ENCODE data around the gene RAB22A.
"Not testable (repeated sequence)": the region's sequence is repeated elsewhere in the genome, so short reads cannot be mapped to it uniquely, and the experiment has no call there.

RAB22A gene

DNA sequence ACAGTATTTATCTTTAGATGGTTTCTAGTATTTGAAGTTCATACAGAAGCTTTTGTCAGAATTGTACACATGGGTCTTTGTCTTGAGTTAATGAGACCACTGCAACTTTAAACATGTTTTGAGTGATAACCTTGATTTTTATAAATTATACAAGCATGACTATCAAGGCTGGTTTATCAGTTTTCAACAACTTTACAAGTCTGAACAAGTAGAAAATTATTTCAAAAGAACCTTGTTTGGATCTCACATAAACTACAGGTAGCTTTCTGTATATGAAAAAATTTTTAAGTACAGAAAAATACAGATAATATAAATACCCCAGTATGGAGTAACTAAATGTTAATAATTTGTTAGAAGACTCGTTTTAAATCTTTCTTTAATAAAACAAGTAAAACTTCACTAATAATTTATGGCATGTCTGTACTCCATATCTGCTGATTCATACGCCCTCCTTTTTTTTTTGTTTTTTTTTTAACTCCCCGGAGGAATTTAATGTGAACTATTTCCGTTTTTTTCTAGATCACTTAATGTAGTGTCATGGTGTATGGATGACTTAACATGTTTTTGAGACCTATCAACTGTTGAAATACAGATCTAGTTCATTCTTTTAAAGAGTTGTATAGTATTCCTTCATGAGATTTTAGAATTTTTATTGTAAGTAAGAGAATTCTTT, 97.8 kb downstream of the RAB22A start:
- peak; percentile 36 for ATAC-seq
- TF ChIP-seq, protein P1, sequence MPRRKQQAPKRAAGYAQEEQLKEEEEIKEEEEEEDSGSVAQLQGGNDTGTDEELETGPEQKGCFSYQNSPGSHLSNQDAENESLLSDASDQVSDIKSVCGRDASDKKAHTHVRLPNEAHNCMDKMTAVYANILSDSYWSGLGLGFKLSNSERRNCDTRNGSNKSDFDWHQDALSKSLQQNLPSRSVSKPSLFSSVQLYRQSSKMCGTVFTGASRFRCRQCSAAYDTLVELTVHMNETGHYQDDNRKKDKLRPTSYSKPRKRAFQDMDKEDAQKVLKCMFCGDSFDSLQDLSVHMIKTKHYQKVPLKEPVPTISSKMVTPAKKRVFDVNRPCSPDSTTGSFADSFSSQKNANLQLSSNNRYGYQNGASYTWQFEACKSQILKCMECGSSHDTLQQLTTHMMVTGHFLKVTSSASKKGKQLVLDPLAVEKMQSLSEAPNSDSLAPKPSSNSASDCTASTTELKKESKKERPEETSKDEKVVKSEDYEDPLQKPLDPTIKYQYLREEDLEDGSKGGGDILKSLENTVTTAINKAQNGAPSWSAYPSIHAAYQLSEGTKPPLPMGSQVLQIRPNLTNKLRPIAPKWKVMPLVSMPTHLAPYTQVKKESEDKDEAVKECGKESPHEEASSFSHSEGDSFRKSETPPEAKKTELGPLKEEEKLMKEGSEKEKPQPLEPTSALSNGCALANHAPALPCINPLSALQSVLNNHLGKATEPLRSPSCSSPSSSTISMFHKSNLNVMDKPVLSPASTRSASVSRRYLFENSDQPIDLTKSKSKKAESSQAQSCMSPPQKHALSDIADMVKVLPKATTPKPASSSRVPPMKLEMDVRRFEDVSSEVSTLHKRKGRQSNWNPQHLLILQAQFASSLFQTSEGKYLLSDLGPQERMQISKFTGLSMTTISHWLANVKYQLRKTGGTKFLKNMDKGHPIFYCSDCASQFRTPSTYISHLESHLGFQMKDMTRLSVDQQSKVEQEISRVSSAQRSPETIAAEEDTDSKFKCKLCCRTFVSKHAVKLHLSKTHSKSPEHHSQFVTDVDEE (CRISPR knock-in tag; IDR thresholded peaks at IDR 0.05) = no peak
- TF ChIP-seq ISL1 (CRISPR knock-in tag; IDR thresholded peaks at IDR 0.05) = 0 out of 2 replicates have a peak, but pooled peaks have one; percentile 9

DNA sequence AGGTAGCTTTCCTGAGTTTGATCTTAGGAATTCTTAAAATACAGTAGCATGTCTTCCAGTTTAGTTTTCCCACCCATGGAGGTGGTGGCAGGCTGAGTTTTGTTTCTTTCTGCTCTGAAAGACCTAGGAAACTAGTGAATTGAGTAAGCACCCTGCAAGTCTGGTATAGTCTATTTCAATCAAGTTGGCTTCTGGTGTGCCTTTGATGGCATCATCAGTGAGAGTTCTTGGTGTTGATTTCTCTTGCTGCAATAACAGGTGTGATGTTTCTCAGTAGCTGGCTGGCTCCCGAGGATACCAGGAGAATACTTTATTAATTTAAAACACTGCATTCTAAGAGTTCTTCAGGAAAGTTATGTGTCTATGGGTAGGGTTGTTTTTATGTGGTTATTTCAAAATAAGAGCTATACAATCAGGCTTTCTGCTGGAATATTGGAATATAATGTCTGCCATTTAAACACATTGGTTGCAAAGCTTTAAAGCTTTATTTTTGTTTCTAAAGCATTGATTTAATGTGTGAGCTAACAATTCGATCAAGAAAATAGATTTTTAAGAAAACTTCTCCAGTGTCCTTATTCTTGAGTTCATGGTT, 98.5 kb downstream of the RAB22A start:
- no peak for ATAC-seq
- TF ChIP-seq ZFP30 (CRISPR knock-in tag; IDR thresholded peaks at IDR 0.05) (no peak), OSR1 (CRISPR knock-in tag; IDR thresholded peaks at IDR 0.05) (no peak), ZNF70 (CRISPR knock-in tag; IDR thresholded peaks at IDR 0.05) (no peak)

DNA sequence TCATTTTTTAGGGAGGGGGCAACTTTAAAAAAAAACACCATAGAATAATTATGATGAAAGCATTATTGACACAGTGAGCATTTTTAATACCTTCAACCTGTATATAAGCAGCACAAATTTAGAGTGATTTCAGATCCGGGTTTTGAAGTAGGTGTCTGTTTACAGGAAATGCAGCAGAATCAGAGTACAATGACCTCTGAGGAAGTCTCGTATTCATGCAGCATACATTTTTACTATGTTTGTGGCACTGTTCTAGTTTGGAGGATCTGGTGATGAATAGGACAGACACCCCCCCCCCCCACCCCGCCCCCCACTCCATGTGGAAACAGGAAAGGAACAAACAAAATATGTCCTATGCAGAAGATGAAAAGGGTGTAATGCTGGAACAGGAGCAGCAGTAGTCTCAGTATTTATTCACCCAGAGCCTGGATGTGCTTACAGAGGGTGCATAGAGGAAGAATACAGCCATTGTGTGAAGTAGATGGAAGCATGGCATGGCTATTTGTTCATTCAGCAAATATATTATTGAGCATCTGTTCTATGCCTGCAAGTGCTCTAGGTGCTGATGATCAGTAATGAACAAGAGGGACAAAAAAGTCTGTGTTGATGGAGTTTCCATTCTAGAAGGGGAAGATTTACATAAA, 99.2 kb downstream of the RAB22A start:
- TF ChIP-seq ISL1 (CRISPR knock-in tag; IDR thresholded peaks at IDR 0.05) (no peak), CSDC2 (CRISPR knock-in tag; IDR thresholded peaks at IDR 0.05) (no peak), ZFP30 (CRISPR knock-in tag; IDR thresholded peaks at IDR 0.05) (no peak), ZFP3 (CRISPR knock-in tag; IDR thresholded peaks at IDR 0.05) (no peak), GLIS3 (CRISPR knock-in tag; IDR thresholded peaks at IDR 0.05) (no peak), TCF4 (CRISPR knock-in tag; IDR thresholded peaks at IDR 0.05; ENCODE audit: borderline replicate concordance) (no peak), ZNF565 (CRISPR knock-in tag; conservative IDR thresholded peaks at IDR 0.05; ENCODE audit: low read depth) (no peak), ZC3H10 (CRISPR knock-in tag; IDR thresholded peaks at IDR 0.05) (no peak), ZNF8 (CRISPR knock-in tag; IDR thresholded peaks at IDR 0.05) (no peak), PPARA (CRISPR knock-in tag; IDR thresholded peaks at IDR 0.05; ENCODE audit: borderline replicate concordance) (no peak), SNAI2 (CRISPR knock-in tag; IDR thresholded peaks at IDR 0.05) (no peak), ARNTL (CRISPR knock-in tag; IDR thresholded peaks at IDR 0.05; ENCODE audit: borderline replicate concordance, low read depth) (no peak), RARB (CRISPR knock-in tag; IDR thresholded peaks at IDR 0.05) (no peak), OSR1 (CRISPR knock-in tag; IDR thresholded peaks at IDR 0.05) (no peak)
- TF ChIP-seq, protein P1 (CRISPR knock-in tag; IDR thresholded peaks at IDR 0.05) = no peak
- TF ChIP-seq, protein P2, sequence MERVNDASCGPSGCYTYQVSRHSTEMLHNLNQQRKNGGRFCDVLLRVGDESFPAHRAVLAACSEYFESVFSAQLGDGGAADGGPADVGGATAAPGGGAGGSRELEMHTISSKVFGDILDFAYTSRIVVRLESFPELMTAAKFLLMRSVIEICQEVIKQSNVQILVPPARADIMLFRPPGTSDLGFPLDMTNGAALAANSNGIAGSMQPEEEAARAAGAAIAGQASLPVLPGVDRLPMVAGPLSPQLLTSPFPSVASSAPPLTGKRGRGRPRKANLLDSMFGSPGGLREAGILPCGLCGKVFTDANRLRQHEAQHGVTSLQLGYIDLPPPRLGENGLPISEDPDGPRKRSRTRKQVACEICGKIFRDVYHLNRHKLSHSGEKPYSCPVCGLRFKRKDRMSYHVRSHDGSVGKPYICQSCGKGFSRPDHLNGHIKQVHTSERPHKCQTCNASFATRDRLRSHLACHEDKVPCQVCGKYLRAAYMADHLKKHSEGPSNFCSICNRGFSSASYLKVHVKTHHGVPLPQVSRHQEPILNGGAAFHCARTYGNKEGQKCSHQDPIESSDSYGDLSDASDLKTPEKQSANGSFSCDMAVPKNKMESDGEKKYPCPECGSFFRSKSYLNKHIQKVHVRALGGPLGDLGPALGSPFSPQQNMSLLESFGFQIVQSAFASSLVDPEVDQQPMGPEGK (CRISPR knock-in tag; IDR thresholded peaks at IDR 0.05; ENCODE audit: borderline replicate concordance) = no peak
- TF ChIP-seq, protein P3, sequence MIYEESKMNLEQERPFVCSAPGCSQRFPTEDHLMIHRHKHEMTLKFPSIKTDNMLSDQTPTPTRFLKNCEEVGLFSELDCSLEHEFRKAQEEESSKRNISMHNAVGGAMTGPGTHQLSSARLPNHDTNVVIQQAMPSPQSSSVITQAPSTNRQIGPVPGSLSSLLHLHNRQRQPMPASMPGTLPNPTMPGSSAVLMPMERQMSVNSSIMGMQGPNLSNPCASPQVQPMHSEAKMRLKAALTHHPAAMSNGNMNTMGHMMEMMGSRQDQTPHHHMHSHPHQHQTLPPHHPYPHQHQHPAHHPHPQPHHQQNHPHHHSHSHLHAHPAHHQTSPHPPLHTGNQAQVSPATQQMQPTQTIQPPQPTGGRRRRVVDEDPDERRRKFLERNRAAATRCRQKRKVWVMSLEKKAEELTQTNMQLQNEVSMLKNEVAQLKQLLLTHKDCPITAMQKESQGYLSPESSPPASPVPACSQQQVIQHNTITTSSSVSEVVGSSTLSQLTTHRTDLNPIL (CRISPR knock-in tag; IDR thresholded peaks at IDR 0.05; ENCODE audit: low read depth) = no peak
- TF ChIP-seq, protein P4, sequence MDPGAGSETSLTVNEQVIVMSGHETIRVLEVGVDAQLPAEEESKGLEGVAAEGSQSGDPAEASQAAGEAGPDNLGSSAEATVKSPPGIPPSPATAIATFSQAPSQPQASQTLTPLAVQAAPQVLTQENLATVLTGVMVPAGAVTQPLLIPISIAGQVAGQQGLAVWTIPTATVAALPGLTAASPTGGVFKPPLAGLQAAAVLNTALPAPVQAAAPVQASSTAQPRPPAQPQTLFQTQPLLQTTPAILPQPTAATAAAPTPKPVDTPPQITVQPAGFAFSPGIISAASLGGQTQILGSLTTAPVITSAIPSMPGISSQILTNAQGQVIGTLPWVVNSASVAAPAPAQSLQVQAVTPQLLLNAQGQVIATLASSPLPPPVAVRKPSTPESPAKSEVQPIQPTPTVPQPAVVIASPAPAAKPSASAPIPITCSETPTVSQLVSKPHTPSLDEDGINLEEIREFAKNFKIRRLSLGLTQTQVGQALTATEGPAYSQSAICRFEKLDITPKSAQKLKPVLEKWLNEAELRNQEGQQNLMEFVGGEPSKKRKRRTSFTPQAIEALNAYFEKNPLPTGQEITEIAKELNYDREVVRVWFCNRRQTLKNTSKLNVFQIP (CRISPR knock-in tag; IDR thresholded peaks at IDR 0.05; ENCODE audit: borderline replicate concordance, low read depth) = no peak
- peak; percentile 56 for ATAC-seq

DNA sequence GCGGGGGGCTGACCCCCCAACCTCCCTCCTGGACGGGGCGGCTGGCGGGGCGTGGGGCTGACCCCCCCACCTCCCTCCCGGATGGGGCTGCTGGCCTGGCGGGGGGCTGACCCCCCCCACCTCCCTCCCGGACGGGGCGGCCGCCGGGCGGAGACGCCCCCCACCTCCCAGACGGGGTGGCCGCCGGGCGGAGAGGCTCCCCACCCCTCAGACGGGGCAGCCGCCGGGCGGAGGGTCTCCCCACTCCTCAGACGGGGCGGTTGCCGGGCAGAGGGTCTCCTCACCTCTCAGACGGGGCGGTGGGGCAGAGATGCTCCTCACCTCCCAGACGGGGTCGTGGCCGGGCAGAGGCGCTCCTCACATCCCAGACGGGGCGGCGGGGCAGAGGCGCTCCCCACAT, 104.7 kb downstream of the RAB22A start:
- not testable (repeated sequence) for ATAC-seq

DNA sequence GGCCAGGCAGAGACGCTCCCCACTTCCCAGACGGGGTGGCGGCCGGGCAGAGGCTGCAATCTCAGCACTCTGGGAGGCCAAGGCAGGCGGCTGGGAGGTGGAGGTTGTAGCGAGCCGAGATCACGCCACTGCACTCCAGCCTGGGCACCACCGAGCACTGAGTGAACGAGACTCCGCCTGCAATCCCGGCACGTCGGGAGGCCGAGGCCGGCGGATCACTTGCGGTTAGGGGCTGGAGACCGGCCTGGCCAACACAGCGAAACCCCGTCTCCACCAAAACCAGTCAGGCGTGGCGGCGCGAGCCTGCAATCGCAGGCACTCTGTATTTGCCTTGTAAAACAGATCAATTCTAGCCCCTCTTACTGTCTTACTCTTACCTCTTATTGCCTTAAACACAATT, 105.3 kb downstream of the RAB22A start:
- not testable (repeated sequence) for ATAC-seq

Measured in SK-N-SH treated with all-trans-retinoic acid at 6 μM for 48 hours (cell line).